Measurements from ENCODE around the gene PRSS50.

The PRSS50 gene

GRCh38 chr3:46716461-46717441 is 918 bp downstream of the PRSS50 start:
- Mint-ChIP-seq H3K36me3 (no peaks in the 10 kb centered on the region), H3K27me3 (peaks cover 16 to 31% of the 10 kb centered on the region in 2 donors), H3K4me3 (no peak overlapping the region), H3K4me1 (peaks cover 4 to 5% of the 10 kb centered on the region in 2 donors), H3K9me3 (peaks cover 0 to 2% of the 10 kb centered on the region in 2 donors), H3K27ac (no peak overlapping the region)
- ATAC-seq (replicated peaks) (no peak), DNase-seq (no peak)

GRCh38 chr3:46715507-46716175 is 2.0 kb downstream of the PRSS50 start:
- H3K27me3 Mint-ChIP-seq = peaks cover 10 to 26% of the 10 kb centered on the region in 2 donors
- H3K4me1 Mint-ChIP-seq = peaks cover 4 to 5% of the 10 kb centered on the region in 2 donors
- H3K36me3 Mint-ChIP-seq = no peaks in the 10 kb centered on the region
- no peak overlapping the region for H3K27ac Mint-ChIP-seq
- DNase-seq (no peak), ATAC-seq (replicated peaks) (no peak)
- H3K4me3 Mint-ChIP-seq = no peak overlapping the region
- H3K9me3 Mint-ChIP-seq = no peaks in the 10 kb centered on the region

- ATAC-seq (replicated peaks) (no peak), DNase-seq (no peak)
- Mint-ChIP-seq H3K9me3 (no peaks in the 10 kb centered on the region), H3K27ac (no peak overlapping the region), H3K4me3 (no peak overlapping the region), H3K27me3 (peaks cover 10 to 25% of the 10 kb centered on the region in 2 donors), H3K4me1 (peaks cover 4 to 5% of the 10 kb centered on the region in 2 donors), H3K36me3 (no peaks in the 10 kb centered on the region)
These were observed 2.8 kb downstream of the PRSS50 start for GRCh38 chr3:46714728-46715506.

GRCh38 chr3:46713898-46714552 is 3.6 kb downstream of the PRSS50 start:
- H3K4me3 Mint-ChIP-seq = no peak overlapping the region
- H3K36me3 Mint-ChIP-seq = no peaks in the 10 kb centered on the region
- no peak overlapping the region for H3K27ac Mint-ChIP-seq
- DNase-seq = peak; percentile 38
- peak; percentile 48 to 91 for ATAC-seq (replicated peaks)
- H3K27me3 Mint-ChIP-seq = peaks cover 10 to 19% of the 10 kb centered on the region in 2 donors
- peaks cover 4 to 5% of the 10 kb centered on the region in 2 donors for H3K4me1 Mint-ChIP-seq
- no peaks in the 10 kb centered on the region for H3K9me3 Mint-ChIP-seq

- H3K27ac Mint-ChIP-seq = no peak overlapping the region
- ATAC-seq (replicated peaks) (no peak), DNase-seq (no peak)
- no peaks in the 10 kb centered on the region for H3K9me3 Mint-ChIP-seq
- no peak overlapping the region for H3K4me3 Mint-ChIP-seq
- peaks cover 3 to 5% of the 10 kb centered on the region in 2 donors for H3K4me1 Mint-ChIP-seq
- peaks cover 8 to 13% of the 10 kb centered on the region in 2 donors for H3K27me3 Mint-ChIP-seq
- H3K36me3 Mint-ChIP-seq = no peaks in the 10 kb centered on the region
These were observed 4.4 kb downstream of the PRSS50 start for GRCh38 chr3:46713050-46713897.

GRCh38 chr3:46712191-46713049 is 5.2 kb downstream of the PRSS50 start:
- Mint-ChIP-seq H3K36me3 (no peaks in the 10 kb centered on the region), H3K27me3 (peaks cover 3 to 9% of the 10 kb centered on the region in 2 donors), H3K27ac (no peak overlapping the region), H3K4me1 (no peaks in the 10 kb centered on the region), H3K4me3 (no peak overlapping the region), H3K9me3 (no peaks in the 10 kb centered on the region)
- DNase-seq = no peak
- no peak for ATAC-seq (replicated peaks)

GRCh38 chr3:46711760-46712159 is 5.9 kb downstream of the PRSS50 start:
- Mint-ChIP-seq H3K27me3 (peaks cover 0 to 6% of the 10 kb centered on the region in 2 donors), H3K36me3 (no peaks in the 10 kb centered on the region), H3K4me1 (no peaks in the 10 kb centered on the region), H3K27ac (no peak overlapping the region), H3K4me3 (no peak overlapping the region), H3K9me3 (no peaks in the 10 kb centered on the region)
- ATAC-seq (replicated peaks) = no peak
- no peak for DNase-seq

- ATAC-seq (replicated peaks) (no peak), DNase-seq (no peak)
- H3K36me3 Mint-ChIP-seq = no peaks in the 10 kb centered on the region
- H3K4me1 Mint-ChIP-seq = no peaks in the 10 kb centered on the region
- H3K27me3 Mint-ChIP-seq = peaks cover 3 to 9% of the 10 kb centered on the region in 2 donors
- no peak overlapping the region for H3K4me3 Mint-ChIP-seq
- no peak overlapping the region for H3K27ac Mint-ChIP-seq
- no peaks in the 10 kb centered on the region for H3K9me3 Mint-ChIP-seq
These were observed 6.4 kb downstream of the PRSS50 start for GRCh38 chr3:46711305-46711704.

GRCh38 chr3:46710671-46711295 is 6.9 kb downstream of the PRSS50 start:
- no peaks in the 10 kb centered on the region for H3K9me3 Mint-ChIP-seq
- H3K4me3 Mint-ChIP-seq = no peak overlapping the region
- no peaks in the 10 kb centered on the region for H3K36me3 Mint-ChIP-seq
- H3K27ac Mint-ChIP-seq = no peak overlapping the region
- H3K27me3 Mint-ChIP-seq = peaks cover 4 to 14% of the 10 kb centered on the region in 2 donors
- ATAC-seq (replicated peaks) (no peak), DNase-seq (no peak)
- H3K4me1 Mint-ChIP-seq = no peaks in the 10 kb centered on the region

- H3K27ac Mint-ChIP-seq = no peak overlapping the region
- no peak for ATAC-seq (replicated peaks)
- no peak overlapping the region for H3K4me3 Mint-ChIP-seq
These were observed 7.4 kb downstream of the PRSS50 start for GRCh38 chr3:46710229-46710628.

GRCh38 chr3:46709721-46710120 is 7.9 kb downstream of the PRSS50 start:
- Mint-ChIP-seq H3K27ac (no peak overlapping the region), H3K4me1 (peaks cover 0 to 1% of the 10 kb centered on the region in 2 donors), H3K27me3 (peaks cover 4 to 18% of the 10 kb centered on the region in 2 donors), H3K4me3 (no peak overlapping the region), H3K9me3 (no peaks in the 10 kb centered on the region), H3K36me3 (no peaks in the 10 kb centered on the region)
- DNase-seq = no peak
- no peak for ATAC-seq (replicated peaks)

More at GRCh38 chr3:46710229-46710628, 7.4 kb downstream of the PRSS50 start:
- H3K4me1 Mint-ChIP-seq = peaks cover 0 to 1% of the 10 kb centered on the region in 2 donors
- peaks cover 4 to 18% of the 10 kb centered on the region in 2 donors for H3K27me3 Mint-ChIP-seq
- no peaks in the 10 kb centered on the region for H3K36me3 Mint-ChIP-seq
- no peaks in the 10 kb centered on the region for H3K9me3 Mint-ChIP-seq
- DNase-seq = no peak

- Mint-ChIP-seq H3K4me1 (peaks cover 0 to 1% of the 10 kb centered on the region in 2 donors), H3K4me3 (no peak overlapping the region), H3K27me3 (peaks cover 4 to 18% of the 10 kb centered on the region in 2 donors), H3K36me3 (no peaks in the 10 kb centered on the region), H3K9me3 (no peaks in the 10 kb centered on the region), H3K27ac (no peak overlapping the region)
- no peak for DNase-seq
- no peak for ATAC-seq (replicated peaks)
These were observed 8.5 kb downstream of the PRSS50 start for GRCh38 chr3:46709157-46709654.
